Thoracic aorta (tissue), 2 donors: ENCODE data around the gene LYZ. TPM values are rescaled to one million over a fixed set of nuclear protein-coding genes. Genes with fewer than 3 reads are reported as not detected.

ENCODE experiments used
- ATAC-seq: fragments of 150-250 bp; one replicate; pipeline ENCODE4 v1.8.0; 2017; ENCODE audit warnings: low read depth; ENCODE audit not compliant: insufficient number of reproducible peaks, low FRiP score
- DNase-seq: peaks from one replicate; pipeline ENCODE4 v3.0.0-alpha.2; 2020; ENCODE audit warnings: low spot score
- H3K27ac ChIP-seq, 2 donors: fragments of 200-600 bp; sonication (generic); 1 replicate in 1 of 2; 2 replicates in 1 of 2; pipeline ENCODE4 v1.5.1; 2016; ENCODE audit warnings: mild to moderate bottlenecking in 2 of 2, moderate library complexity in 2 of 2
- H3K27me3 ChIP-seq: fragments of 200-600 bp; sonication (generic); replicated peaks from 2 replicates; pipeline ENCODE4 v1.6.0; 2016; ENCODE audit warnings: mild to moderate bottlenecking; ENCODE audit not compliant: insufficient read depth
- H3K36me3 ChIP-seq: fragments of 200-600 bp; sonication (generic); one replicate; pipeline ENCODE4 v1.5.1; 2016
- H3K4me1 ChIP-seq, 2 donors: fragments of 200-600 bp; sonication (generic); 1 replicate in 1 of 2; 2 replicates in 1 of 2; pipeline versions ENCODE4 v1.5.1 to v1.6.0; 2016; ENCODE audit warnings: low read depth in 2 of 2, mild to moderate bottlenecking in 1 of 2; ENCODE audit not compliant: control insufficient read depth in 1 of 2
- H3K4me3 ChIP-seq: fragments of 200-600 bp; sonication (generic); 2 replicates; pipeline ENCODE4 v1.5.1; 2016; ENCODE audit warnings: mild to moderate bottlenecking
- H3K9me3 ChIP-seq: fragments of 200-600 bp; sonication (generic); 2 replicates; pipeline ENCODE4 v1.5.1; 2016
- total RNA-seq, 2 donors: library from RNA; depleted of rRNA; stranded (reverse); fragments of >200 nt; gene quantifications; one replicate each; pipeline versions ENCODE4 v1.1.0 to v1.2.3, GENCODE V29; 2016
- TF ChIP-seq, protein P1 (sequence below): fragments of 200-600 bp; sonication (generic); IDR thresholded peaks from one replicate; pipeline ENCODE4 v1.5.1; 2019; ENCODE audit warnings: antibody characterized with exemption

The LYZ gene
- total RNA-seq, 2 donors from 2014 or later, result 91.2 to 99.9 TPM

DNA sequence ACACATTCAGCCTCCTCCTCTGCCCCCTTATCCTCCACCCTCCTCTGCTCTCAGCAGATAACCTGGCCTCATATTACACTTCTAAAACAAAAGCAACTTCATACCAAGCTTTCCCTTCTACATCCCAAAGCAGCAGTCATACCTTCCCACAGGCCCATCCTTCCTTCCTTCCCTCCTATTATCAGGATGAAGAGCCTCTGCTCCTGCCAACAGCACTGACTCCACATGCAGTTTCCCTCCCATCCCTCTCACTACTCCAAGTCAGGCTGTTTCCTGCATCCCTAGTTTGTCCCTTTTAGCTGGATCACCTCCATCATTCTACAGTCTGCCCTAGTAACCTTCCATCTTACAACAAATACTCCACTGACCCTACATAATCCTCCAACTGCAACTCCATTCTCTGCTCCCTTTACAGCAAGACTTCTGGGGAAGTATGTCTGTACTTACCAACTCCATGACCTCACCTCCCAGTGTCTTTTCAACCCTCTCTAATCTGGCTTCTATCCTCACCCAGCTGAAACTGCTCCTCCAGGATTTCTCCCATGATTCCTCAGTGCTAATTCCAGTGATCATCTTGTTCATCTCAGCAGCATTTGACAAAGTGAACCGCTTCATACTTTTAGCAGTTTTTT is 6.5 kb downstream of the LYZ start:
- no peaks in the 10 kb centered on the region for H3K36me3 ChIP-seq
- ATAC-seq (no peak), DNase-seq (no peak)
- no peaks in the 10 kb centered on the region for H3K9me3 ChIP-seq
- TF ChIP-seq, protein P1, sequence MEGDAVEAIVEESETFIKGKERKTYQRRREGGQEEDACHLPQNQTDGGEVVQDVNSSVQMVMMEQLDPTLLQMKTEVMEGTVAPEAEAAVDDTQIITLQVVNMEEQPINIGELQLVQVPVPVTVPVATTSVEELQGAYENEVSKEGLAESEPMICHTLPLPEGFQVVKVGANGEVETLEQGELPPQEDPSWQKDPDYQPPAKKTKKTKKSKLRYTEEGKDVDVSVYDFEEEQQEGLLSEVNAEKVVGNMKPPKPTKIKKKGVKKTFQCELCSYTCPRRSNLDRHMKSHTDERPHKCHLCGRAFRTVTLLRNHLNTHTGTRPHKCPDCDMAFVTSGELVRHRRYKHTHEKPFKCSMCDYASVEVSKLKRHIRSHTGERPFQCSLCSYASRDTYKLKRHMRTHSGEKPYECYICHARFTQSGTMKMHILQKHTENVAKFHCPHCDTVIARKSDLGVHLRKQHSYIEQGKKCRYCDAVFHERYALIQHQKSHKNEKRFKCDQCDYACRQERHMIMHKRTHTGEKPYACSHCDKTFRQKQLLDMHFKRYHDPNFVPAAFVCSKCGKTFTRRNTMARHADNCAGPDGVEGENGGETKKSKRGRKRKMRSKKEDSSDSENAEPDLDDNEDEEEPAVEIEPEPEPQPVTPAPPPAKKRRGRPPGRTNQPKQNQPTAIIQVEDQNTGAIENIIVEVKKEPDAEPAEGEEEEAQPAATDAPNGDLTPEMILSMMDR, result no peak
- peaks cover 0 to 6% of the 10 kb centered on the region in 2 donors for H3K4me1 ChIP-seq
- no peak overlapping the region for H3K27ac ChIP-seq
- H3K4me3 ChIP-seq, result no peak overlapping the region
- no peaks in the 10 kb centered on the region for H3K27me3 ChIP-seq

DNA sequence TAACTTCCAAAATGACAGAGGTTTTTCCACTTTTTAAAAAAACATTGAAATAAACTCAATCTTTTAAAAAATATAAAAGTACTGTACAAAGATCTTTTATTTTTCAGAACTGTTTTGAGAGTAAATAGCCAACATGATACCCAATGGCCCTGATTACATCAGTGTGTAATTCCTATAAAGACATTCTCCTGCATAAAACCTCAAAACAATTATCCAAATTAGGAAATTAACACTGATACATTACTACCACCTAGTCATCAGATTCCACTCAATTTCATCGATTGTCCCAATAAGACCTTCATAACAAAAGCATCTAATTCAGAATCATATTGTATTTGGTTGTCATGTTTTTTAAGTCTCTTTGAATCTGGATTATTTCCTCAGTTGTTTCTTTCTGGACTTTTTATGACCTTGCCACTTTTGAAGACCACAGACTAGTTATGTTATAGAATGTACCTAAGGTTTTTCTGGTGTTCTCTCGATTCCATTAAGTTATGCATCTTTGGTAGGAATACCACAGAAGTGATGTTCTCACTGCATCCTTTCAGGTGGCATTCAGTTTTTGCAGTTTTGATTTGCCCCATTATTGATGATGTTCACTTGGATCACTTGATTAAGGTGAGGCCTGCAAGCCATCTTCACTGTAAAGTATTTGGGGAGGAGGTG is 7.3 kb downstream of the LYZ start:
- no peak overlapping the region for H3K27ac ChIP-seq
- DNase-seq (no peak), ATAC-seq (no peak)
- peaks cover 0 to 9% of the 10 kb centered on the region in 2 donors for H3K4me1 ChIP-seq
- no peaks in the 10 kb centered on the region for H3K27me3 ChIP-seq
- no peaks in the 10 kb centered on the region for H3K36me3 ChIP-seq
- H3K9me3 ChIP-seq, result no peaks in the 10 kb centered on the region
- no peak overlapping the region for H3K4me3 ChIP-seq
- TF ChIP-seq, protein P1, result no peak

DNA sequence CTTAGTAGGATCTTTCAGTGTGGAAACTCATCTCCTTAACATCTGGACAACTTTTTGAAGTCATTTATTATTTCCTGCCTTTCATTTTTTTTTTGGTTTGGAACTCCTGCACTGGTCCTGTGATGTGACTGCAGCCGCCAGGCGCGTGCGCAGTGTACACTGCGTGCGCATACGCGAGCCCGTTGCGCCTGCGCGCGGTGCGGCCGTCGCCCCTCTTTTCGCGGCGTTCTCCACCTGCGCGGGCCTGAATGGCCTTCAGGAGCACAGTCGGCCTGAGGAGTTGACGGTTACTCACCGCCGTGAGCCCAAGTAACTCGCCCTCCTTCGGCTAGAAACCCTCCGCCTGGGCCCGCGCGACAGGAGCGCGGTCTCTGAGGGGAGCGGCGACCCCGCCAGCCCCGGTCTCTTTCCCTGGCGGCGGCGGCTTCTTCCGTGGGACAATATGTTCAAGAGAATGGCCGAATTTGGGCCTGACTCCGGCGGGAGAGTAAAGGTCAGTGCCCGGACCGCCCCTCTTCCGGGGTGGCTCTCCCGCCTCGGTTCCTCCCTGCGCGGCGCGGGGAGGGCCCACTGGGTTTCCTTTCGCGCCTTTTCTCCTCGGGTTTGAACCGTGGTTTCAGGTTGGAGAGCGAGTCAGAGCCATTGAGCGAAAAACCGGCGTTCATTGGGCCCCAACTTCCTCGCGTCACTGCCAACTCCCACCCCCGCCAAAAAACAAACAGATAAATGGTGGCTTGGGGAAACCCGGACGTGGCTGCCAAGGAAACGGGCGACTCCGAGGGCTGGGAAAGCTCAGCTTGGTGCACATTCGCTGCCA is 11.6 kb downstream of the LYZ start, which contains the start of gene YEATS4:
Gene YEATS4, plus strand, starts transcription at position 213 of the 817 bp plus-strand sequence. Its CDS starts 230 bp downstream, at position 443.
- Histone ChIP-seq H3K27ac (peak within 1 kb of the TSS; percentile 92 to 93), H3K9me3 (no peaks in the 10 kb centered on the region), H3K27me3 (no peaks in the 10 kb centered on the region), H3K4me1 (peaks cover 0 to 14% of the 10 kb centered on the region in 2 donors), H3K36me3 (no peaks in the 10 kb centered on the region), H3K4me3 (peak within 1 kb of the TSS; percentile 84)
- TF ChIP-seq, protein P1, result no peak
- ATAC-seq, result peak; percentile 96
- DNase-seq, result peak; percentile 49

DNA sequence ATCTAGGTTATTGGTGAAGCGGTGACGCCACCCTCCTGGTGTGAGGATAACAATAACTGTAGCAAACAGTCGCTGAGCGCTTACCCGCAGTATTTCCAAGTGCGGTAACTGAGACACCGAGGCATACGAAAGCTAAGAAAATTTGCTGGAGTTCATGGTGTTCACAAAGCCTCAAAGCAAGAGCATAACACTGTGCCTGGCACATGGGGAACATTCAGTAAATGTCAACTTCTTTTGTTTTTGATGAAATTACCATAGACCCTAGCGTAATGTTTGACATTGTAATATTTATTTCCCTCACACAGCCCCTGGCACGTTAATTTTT is 12.1 kb downstream of the LYZ start:
- peak overlapping the region; percentile 84 for H3K4me3 ChIP-seq

More for the DNA sequence above, 12.1 kb downstream of the LYZ start:
- ATAC-seq (no peak), DNase-seq (no peak)
- H3K9me3 ChIP-seq, result no peaks in the 10 kb centered on the region
- TF ChIP-seq, protein P1, result no peak
- H3K27ac ChIP-seq, result peak overlapping the region; percentile 92 to 93
- no peaks in the 10 kb centered on the region for H3K27me3 ChIP-seq
- peaks cover 0 to 14% of the 10 kb centered on the region in 2 donors for H3K4me1 ChIP-seq
- no peaks in the 10 kb centered on the region for H3K36me3 ChIP-seq
